ENCODE measurements around the gene LGALS16.
A peak's percentile ranks its signal among the peaks of the same experiment; 100 is the strongest.
"Not testable (repeated sequence)": the region's sequence is repeated elsewhere in the genome, so short reads cannot be mapped to it uniquely, and the experiment has no call there.

LGALS16 gene

DNA sequence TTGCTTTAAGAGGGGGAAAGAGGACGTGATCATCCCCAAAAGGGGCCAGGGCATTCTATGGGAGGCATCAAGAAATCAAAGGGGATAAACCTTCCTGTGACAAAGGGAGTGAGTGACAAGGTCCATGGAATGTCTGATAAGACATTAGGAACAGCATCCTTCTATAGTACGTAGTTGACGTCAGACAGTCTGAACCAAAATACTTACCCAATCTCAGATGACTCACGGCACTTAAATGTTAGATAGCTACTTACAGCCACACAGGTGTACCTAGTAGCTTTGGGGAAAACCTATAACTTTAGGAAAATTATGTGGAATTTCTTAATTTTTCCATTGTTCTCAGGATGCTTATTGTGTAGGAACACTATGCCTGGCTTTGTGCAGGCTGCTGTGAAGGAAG, 4.9 kb downstream of the LGALS16 start:
- Mint-ChIP-seq H3K27ac (no peak overlapping the region), H3K36me3 (ENCODE audit: low read depth) (no peaks in the 10 kb centered on the region), H3K9me3 (no peaks in the 10 kb centered on the region), H3K4me3 (no peak overlapping the region), H3K4me1 (ENCODE audit: low read depth) (peaks cover 7% of the 10 kb centered on the region), H3K27me3 (ENCODE audit: low read depth) (peaks cover 14% of the 10 kb centered on the region)
- no peak for DNase-seq (ENCODE audit: low spot score)

DNA sequence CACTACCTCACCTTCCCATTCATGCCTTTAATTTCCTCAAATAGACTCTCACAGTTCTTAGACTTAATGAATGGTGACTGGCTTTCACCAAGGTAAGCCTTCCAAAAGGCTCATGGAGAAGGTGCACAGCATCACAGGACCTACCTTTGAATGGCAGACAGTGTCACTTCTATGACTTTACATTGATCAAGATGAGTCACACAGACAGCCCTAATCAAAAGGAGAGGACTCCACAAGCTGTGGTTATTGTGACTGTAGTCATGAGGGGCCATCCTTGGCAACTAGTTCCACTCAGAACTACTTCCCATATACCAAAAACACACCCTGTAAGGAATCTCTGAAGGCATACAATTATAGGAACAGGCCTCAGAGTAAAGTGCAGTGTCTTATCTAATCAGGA, 5.9 kb downstream of the LGALS16 start:
- Mint-ChIP-seq H3K4me3 (no peak overlapping the region), H3K9me3 (no peaks in the 10 kb centered on the region), H3K27me3 (ENCODE audit: low read depth) (peaks cover 11% of the 10 kb centered on the region), H3K27ac (no peak overlapping the region), H3K4me1 (ENCODE audit: low read depth) (peaks cover 7% of the 10 kb centered on the region), H3K36me3 (ENCODE audit: low read depth) (no peaks in the 10 kb centered on the region)
- no peak for DNase-seq (ENCODE audit: low spot score)

DNA sequence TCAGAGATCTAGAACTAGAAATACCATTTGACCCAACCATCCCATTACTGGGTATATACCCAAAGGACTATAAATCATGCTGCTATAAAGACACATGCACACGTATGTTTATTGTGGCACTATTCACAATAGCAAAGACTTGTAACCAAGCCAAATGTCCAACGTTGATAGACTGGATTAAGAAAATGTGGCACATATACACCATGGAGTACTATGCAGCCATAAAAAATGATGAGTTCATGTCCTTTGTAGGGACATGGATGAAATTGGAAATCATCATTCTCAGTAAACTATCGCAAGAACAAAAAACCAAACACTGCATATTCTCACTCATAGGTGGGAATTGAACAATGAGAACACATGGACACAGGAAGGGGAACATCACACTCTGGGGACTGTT, 14.1 kb downstream of the LGALS16 start:
- not testable (repeated sequence) for H3K4me1 Mint-ChIP-seq (ENCODE audit: low read depth); H3K36me3 Mint-ChIP-seq (ENCODE audit: low read depth); H3K27ac Mint-ChIP-seq; H3K4me3 Mint-ChIP-seq; H3K9me3 Mint-ChIP-seq; DNase-seq (ENCODE audit: low spot score)
- H3K27me3 Mint-ChIP-seq (ENCODE audit: low read depth): peaks cover 15% of the 10 kb centered on the region

DNA sequence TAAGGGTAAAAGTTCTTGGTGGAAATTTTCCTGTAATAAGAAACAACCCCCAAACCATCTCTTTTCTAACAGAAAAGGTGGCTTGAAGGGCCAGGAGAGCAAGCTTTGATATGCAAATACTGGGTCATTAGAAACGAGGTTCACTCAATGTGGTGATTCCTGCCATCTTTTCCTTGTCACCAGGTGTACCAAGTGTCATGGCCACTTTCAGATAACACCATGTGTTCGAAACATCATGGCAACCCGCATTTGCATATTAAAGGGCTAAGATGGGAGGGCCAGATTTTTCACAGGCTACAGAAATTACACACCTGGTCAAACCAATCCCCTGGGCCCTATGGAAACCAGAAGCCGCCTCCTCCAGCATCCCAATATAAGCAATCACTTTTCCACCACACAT, 15.3 kb downstream of the LGALS16 start:
- H3K36me3 Mint-ChIP-seq (ENCODE audit: low read depth): no peaks in the 10 kb centered on the region
- peaks cover 14% of the 10 kb centered on the region for H3K27me3 Mint-ChIP-seq (ENCODE audit: low read depth)
- no peak overlapping the region for H3K4me3 Mint-ChIP-seq
- no peak for DNase-seq (ENCODE audit: low spot score)
- H3K27ac Mint-ChIP-seq: no peak overlapping the region
- no peaks in the 10 kb centered on the region for H3K9me3 Mint-ChIP-seq
- H3K4me1 Mint-ChIP-seq (ENCODE audit: low read depth): peaks cover 15% of the 10 kb centered on the region

DNA sequence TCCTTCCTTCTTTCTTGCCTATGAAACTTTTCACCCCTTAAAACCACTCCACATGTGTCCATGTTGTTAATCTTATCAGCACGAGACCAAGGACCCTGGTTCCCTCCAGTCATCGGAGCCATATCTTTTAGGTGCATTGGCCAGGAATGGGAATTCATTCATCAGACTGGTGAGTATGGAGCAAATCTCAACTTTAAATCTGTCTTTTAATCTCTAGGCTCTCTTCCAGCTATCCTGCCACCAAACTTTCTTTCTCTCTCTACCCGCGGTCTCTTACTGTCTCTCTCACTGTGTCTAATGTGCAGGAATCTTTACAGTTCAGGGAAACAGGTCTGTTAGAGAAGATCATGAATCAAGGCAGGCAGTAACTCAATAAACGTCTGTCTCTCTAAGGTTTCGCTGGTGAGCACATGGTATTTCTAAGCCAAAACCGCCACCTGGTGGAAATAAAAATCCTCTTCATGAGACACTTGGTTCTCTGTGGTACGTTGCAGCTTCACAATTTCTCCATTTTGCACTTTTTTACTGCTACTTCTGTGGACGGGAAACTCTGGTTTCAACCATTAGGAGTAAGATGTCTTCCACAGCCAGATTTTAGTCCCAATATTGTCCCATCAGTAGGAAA, 16.1 kb downstream of the LGALS16 start:
- Mint-ChIP-seq H3K4me1 (ENCODE audit: low read depth) (peaks cover 18% of the 10 kb centered on the region), H3K27me3 (ENCODE audit: low read depth) (peaks cover 11% of the 10 kb centered on the region), H3K36me3 (ENCODE audit: low read depth) (no peaks in the 10 kb centered on the region), H3K4me3 (no peak overlapping the region), H3K9me3 (no peaks in the 10 kb centered on the region), H3K27ac (no peak overlapping the region)
- DNase-seq (ENCODE audit: low spot score): peak; percentile 42

DNA sequence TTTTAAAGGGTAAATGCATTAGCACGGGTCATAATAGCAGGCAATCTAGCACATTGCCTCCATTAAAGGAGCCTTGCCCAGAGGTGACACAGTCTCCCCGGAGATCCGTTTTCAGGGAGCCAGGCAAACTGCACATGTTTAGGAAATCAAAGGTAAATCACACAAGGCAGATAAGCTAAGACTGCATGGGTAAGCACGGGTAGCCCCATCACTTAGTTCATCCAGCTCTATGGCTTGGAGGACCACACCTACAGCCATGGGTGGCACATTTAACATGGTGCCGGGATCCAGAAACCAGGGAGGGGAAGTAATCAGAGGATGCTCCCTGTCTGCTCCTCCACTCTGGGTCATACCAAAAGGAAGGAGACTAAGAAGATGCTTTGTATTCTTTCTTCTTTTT, 16.8 kb downstream of the LGALS16 start:
- no peak overlapping the region for H3K27ac Mint-ChIP-seq
- peaks cover 8% of the 10 kb centered on the region for H3K27me3 Mint-ChIP-seq (ENCODE audit: low read depth)
- no peaks in the 10 kb centered on the region for H3K36me3 Mint-ChIP-seq (ENCODE audit: low read depth)
- H3K9me3 Mint-ChIP-seq: no peaks in the 10 kb centered on the region
- DNase-seq (ENCODE audit: low spot score): no peak
- H3K4me3 Mint-ChIP-seq: no peak overlapping the region
- peaks cover 19% of the 10 kb centered on the region for H3K4me1 Mint-ChIP-seq (ENCODE audit: low read depth)

DNA sequence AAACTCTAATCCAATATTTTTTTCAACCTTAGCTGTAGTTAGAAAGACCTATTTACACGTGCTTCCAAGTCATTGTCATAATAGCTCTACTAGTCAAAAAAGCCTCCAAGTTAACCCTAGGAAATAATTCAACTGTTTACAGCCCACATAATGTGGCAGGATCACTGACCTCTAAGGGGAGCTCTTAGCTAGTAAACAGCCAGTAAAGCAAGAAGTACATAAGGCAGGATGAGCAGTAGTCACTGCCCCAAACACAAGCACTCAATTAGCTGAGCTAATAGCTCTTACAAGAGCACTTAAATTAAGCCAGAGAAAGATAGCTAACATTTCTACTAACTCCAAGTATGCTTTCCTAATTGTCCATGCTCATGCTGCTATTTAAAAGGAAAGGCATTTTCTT, 18.1 kb downstream of the LGALS16 start:
- H3K27me3 Mint-ChIP-seq (ENCODE audit: low read depth); H3K27ac Mint-ChIP-seq; H3K36me3 Mint-ChIP-seq (ENCODE audit: low read depth); DNase-seq (ENCODE audit: low spot score); H3K9me3 Mint-ChIP-seq; H3K4me3 Mint-ChIP-seq: not testable (repeated sequence)
- H3K4me1 Mint-ChIP-seq (ENCODE audit: low read depth): peaks cover 29% of the 10 kb centered on the region

DNA sequence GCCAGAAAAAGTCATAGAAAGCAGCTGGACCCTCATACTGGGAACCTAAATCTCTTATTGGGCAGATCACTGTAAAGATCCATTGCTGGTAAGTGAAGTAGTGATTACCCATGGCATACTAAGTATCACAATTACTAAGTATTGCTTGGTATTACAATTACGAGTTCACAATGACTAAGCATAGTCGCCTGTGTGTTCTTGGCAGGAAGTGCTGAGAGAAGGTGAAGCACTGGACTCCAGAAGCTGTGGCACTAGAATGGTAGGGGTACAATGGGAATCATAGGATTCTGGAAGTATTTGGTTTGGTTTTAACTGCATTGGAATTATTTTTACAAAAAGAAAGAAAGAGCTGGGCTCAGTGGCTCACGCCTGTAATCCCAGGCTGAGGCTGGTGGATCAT, 20.3 kb downstream of the LGALS16 start:
- peaks cover 47% of the 10 kb centered on the region for H3K4me1 Mint-ChIP-seq (ENCODE audit: low read depth)
- peak; percentile 19 for DNase-seq (ENCODE audit: low spot score)
- H3K27me3 Mint-ChIP-seq (ENCODE audit: low read depth): peaks cover 4% of the 10 kb centered on the region
- H3K36me3 Mint-ChIP-seq (ENCODE audit: low read depth): no peaks in the 10 kb centered on the region
- no peaks in the 10 kb centered on the region for H3K9me3 Mint-ChIP-seq
- peak overlapping the region; percentile 30 for H3K4me3 Mint-ChIP-seq
- peak overlapping the region; percentile 76 for H3K27ac Mint-ChIP-seq

DNA sequence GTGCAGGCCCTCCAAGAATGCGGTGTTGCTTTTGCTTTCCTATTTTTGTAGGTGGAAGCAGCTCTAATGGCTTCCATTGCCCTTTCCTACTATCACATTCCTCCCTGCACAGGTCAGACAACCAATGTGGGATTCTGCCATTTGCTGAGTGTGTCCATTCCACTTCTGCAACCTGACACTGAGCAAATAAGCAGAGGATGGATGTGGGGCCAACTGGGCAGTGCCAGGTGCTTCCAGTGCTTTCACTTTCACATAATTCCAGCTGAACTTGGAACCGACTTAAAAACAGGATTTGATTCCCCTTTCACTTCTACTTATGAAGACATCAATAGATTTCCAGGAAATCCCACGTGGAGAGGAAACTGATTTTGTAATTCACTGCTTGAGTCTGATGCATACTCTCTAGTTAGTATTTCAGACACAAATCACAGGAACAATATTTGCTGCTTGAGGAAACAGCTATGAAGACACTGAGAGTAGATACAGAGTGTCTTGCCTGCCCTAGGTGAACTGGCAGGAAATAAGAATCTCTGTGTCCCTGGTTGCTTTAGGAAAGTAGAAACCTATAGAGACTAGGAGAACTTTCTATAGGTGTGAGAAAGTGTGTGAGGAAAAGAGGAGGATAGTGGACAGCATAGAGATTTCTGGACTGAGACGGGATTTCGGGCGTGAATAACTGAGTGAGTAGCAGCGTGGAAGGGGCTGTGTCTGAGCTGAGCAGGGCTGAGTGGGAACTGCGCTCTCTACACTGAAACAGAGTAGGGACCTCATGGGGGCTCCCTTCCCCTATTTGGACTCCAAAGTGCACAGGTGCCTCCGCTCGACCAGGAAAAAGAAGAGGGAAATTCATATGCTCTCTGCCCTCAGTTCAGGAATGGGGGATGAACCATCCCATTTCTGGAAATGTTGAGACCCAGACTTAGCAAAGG, 22.5 kb downstream of the LGALS16 start:
- H3K4me1 Mint-ChIP-seq (ENCODE audit: low read depth): peaks cover 44% of the 10 kb centered on the region
- H3K4me3 Mint-ChIP-seq: peak overlapping the region; percentile 79
- H3K27me3 Mint-ChIP-seq (ENCODE audit: low read depth): no peaks in the 10 kb centered on the region

DNA sequence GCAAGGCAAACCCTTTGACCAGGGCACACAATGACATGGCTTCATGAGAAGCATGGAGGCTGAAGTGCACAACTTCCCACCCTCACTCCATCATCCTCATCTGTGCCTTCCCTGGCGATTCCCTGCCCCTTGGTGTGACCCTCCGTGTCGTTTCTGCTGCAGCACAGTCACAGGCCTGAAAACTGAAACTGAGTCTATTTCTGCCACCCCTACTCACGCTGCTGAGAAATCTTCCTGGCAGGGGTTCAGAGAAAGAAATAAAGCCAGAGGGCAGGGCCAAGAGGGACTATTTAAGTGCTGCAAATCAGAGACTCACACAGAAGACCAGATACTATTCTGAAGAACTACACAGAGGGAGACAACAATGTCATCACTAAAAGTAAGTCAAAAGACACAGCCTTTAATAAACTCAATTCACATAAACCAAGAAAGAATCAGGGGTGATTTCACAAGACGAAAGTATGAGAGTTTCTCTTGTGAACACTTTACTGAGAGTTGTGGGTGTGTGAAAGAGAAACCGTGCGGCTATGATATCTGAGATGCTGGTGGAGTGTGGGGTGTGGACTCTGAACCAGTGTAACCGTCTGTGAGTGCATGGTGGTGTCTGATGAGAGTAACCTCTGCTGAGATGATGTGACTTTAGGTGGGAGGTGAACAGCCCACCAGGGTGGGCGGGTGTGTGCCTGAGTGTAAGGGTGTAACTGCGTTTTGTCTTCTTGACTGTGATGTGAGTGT, 23.5 kb downstream of the LGALS16 start:
- H3K27me3 Mint-ChIP-seq (ENCODE audit: low read depth): no peaks in the 10 kb centered on the region
- peak overlapping the region; percentile 85 for H3K27ac Mint-ChIP-seq
- no peaks in the 10 kb centered on the region for H3K36me3 Mint-ChIP-seq (ENCODE audit: low read depth)
- H3K4me3 Mint-ChIP-seq: peak overlapping the region; percentile 79
- peaks cover 44% of the 10 kb centered on the region for H3K4me1 Mint-ChIP-seq (ENCODE audit: low read depth)
- H3K9me3 Mint-ChIP-seq: no peaks in the 10 kb centered on the region
- DNase-seq (ENCODE audit: low spot score): peak; percentile 80

More for the DNA sequence above, 22.5 kb downstream of the LGALS16 start:
- no peaks in the 10 kb centered on the region for H3K36me3 Mint-ChIP-seq (ENCODE audit: low read depth)
- H3K27ac Mint-ChIP-seq: peak overlapping the region; percentile 85
- no peaks in the 10 kb centered on the region for H3K9me3 Mint-ChIP-seq
- no peak for DNase-seq (ENCODE audit: low spot score)

DNA sequence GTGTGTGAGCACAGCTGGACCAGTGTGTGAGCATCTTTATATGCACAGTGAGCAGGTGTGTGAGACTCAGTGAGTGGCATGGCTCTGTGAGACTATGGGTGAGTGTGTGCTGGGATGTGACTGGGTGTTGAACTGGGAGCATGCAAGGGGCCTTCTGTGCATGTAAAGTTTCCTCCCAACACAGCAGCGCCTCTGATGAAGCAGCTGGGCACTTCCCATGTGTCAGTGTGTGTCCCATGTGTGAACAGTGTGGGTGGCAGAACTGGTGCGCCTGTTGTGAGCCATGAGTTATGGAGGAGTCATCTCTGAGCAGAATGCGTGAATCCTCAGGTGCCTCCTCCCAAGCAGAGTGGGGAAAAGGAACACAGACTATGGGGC, 24.1 kb downstream of the LGALS16 start:
- no peaks in the 10 kb centered on the region for H3K27me3 Mint-ChIP-seq (ENCODE audit: low read depth)
- H3K27ac Mint-ChIP-seq: peak overlapping the region; percentile 85
- H3K4me3 Mint-ChIP-seq: peak overlapping the region; percentile 79
- H3K36me3 Mint-ChIP-seq (ENCODE audit: low read depth): no peaks in the 10 kb centered on the region
- peaks cover 44% of the 10 kb centered on the region for H3K4me1 Mint-ChIP-seq (ENCODE audit: low read depth)
- peak; percentile 40 for DNase-seq (ENCODE audit: low spot score)
- H3K9me3 Mint-ChIP-seq: no peaks in the 10 kb centered on the region

DNA sequence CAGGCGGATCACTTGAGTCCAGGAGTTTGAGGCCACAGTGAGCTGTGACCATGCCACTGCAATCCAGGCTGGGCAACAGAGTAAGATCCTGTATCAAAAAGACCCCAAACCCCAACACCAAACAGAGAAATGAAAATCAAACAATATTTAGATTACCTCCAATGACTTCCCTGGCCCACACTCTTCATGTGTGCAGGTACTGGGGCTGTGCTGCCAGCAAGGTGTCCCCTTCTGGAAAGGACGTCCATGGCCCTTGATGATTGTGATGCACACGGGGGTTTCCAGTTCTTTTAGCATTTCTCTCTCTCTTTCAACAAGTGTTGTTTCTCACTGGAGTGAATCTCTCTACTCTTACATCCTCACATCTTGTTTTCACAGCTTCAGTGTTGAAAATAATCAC, 24.9 kb downstream of the LGALS16 start:
- Mint-ChIP-seq H3K27ac (no peak overlapping the region), H3K9me3 (no peaks in the 10 kb centered on the region), H3K4me1 (ENCODE audit: low read depth) (peaks cover 37% of the 10 kb centered on the region), H3K27me3 (ENCODE audit: low read depth) (no peaks in the 10 kb centered on the region), H3K4me3 (no peak overlapping the region), H3K36me3 (ENCODE audit: low read depth) (no peaks in the 10 kb centered on the region)
- no peak for DNase-seq (ENCODE audit: low spot score)

DNA sequence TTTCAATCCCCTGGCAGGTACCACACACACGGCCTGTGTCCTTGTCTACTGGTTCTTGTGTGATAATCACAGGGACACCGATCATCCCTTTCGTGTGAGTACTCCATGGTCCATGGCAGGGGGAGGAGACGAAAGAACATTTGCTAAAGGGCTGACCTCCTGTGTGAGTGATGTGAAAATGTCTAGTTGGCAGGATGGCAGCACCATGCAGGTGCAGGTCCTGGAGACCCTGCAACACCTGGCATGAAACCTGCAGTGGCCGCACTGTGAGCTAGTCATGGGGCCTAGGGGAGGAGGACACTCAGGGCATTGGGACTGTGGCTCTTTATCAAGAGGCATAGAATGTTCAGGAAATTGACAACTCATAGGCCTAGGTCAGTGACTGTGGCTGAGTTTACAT, 25.7 kb downstream of the LGALS16 start:
- H3K4me3 Mint-ChIP-seq: no peak overlapping the region
- no peaks in the 10 kb centered on the region for H3K27me3 Mint-ChIP-seq (ENCODE audit: low read depth)
- H3K4me1 Mint-ChIP-seq (ENCODE audit: low read depth): peaks cover 30% of the 10 kb centered on the region
- H3K36me3 Mint-ChIP-seq (ENCODE audit: low read depth): peaks cover 2% of the 10 kb centered on the region
- H3K9me3 Mint-ChIP-seq: no peaks in the 10 kb centered on the region
- no peak overlapping the region for H3K27ac Mint-ChIP-seq
- no peak for DNase-seq (ENCODE audit: low spot score)

DNA sequence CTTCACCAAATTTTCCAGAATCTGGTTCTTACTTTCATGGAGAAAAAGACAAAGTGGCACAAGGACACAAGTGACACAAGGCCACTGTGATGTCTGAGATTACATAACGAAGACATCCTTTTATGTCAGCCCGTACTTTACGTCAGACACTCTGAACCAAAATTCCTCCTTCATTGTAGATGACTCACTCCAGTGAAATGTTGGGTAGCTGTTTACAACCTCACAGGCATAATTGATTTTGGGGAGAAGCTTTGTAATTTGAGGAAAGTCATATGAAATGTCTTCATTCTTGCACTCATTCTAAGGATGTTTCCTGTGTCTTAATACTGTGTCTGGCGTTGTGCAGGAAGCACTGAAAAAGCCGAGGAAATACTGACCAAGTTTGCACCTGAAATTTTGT, 28.6 kb downstream of the LGALS16 start:
- Mint-ChIP-seq H3K4me1 (ENCODE audit: low read depth) (peaks cover 19% of the 10 kb centered on the region), H3K27ac (no peak overlapping the region), H3K27me3 (ENCODE audit: low read depth) (peaks cover 4% of the 10 kb centered on the region), H3K4me3 (no peak overlapping the region), H3K9me3 (no peaks in the 10 kb centered on the region), H3K36me3 (ENCODE audit: low read depth) (peaks cover 3% of the 10 kb centered on the region)
- DNase-seq (ENCODE audit: low spot score): no peak
